Hepatic stellate cell (primary cell): ENCODE data around the gene FAAH.

Experiments
- DNase-seq: peaks from one replicate; pipeline ENCODE4 v3.0.0; 2011; ENCODE audit warnings: low spot score

Gene FAAH

GRCh38 chr1:46449223-46450159 lies 55.4 kb downstream of the FAAH start:
- no peak for DNase-seq

- DNase-seq, result no peak
These were observed 56.0 kb downstream of the FAAH start for GRCh38 chr1:46450160-46450517.

- DNase-seq, result no peak
These were observed 58.1 kb downstream of the FAAH start for GRCh38 chr1:46451948-46452930.

- no peak for DNase-seq
These were observed 58.8 kb downstream of the FAAH start for GRCh38 chr1:46452931-46453325.

- DNase-seq, result no peak
These were observed 59.3 kb downstream of the FAAH start for GRCh38 chr1:46453449-46453848.

GRCh38 chr1:46455951-46456350 lies 61.8 kb downstream of the FAAH start:
- no peak for DNase-seq

- DNase-seq, result no peak
These were observed 62.4 kb downstream of the FAAH start for GRCh38 chr1:46456411-46456963.

GRCh38 chr1:46457178-46457577 lies 63.1 kb downstream of the FAAH start:
- DNase-seq, result no peak

GRCh38 chr1:46458190-46458589 lies 64.1 kb downstream of the FAAH start:
- no peak for DNase-seq

- DNase-seq, result no peak
These were observed 64.7 kb downstream of the FAAH start for GRCh38 chr1:46458846-46459245.

GRCh38 chr1:46459315-46459714 lies 65.2 kb downstream of the FAAH start:
- DNase-seq, result no peak

GRCh38 chr1:46461017-46461808 lies 67.1 kb downstream of the FAAH start:
- DNase-seq, result no peak

- no peak for DNase-seq
These were observed 67.8 kb downstream of the FAAH start for GRCh38 chr1:46461809-46462448.
